IMR-90 (cell line): Measurements from ENCODE around the gene NSUN7. TPM values are rescaled to one million over a fixed set of nuclear protein-coding genes. Genes with fewer than 3 reads are reported as not detected.

Experiments
- ATAC-seq: fragments of 200-7000 bp; cut with Tn5 transposase; 2 replicates; pipeline ENCODE4 v1.9.1; 2020; ENCODE audit warnings: low read depth, mild to moderate bottlenecking, moderate library complexity
- BruUV-seq: library from RNA; stranded (reverse); fragments of 400-500 nt; replicated peaks from 2 replicates; lab custom pipeline; 2021; lab: Mats Ljungman, UMichigan
- CTCF ChIA-PET: fragments of 300-600 bp; formaldehyde crosslinking; extraction: SDS; loops from one replicate; lab custom pipeline; 2021; ENCODE audit warnings: antibody characterized with exemption; lab: Yijun Ruan, JAX
- POLR2A ChIA-PET: fragments of 300-600 bp; sonication (Branson Sonifier 250); formaldehyde crosslinking; loops from one replicate; lab custom pipeline; 2022; ENCODE audit warnings: antibody characterized with exemption; ENCODE audit not compliant: unreplicated experiment; lab: Charles Lee
- DNase-seq: peaks from one replicate; pipeline ENCODE4 v3.0.0; 2013
- H2AFZ ChIP-seq: replicated peaks from 2 replicates; pipeline ENCODE3; 2013; ENCODE audit warnings: low read length, mild to moderate bottlenecking; ENCODE audit not compliant: poor library complexity
- H2AK5ac ChIP-seq: 2 replicates; pipeline ENCODE4 v1.6.1; 2013; ENCODE audit warnings: low read depth, low read length, inconsistent platforms
- H2AK9ac ChIP-seq: replicated peaks from 2 replicates; pipeline ENCODE3; 2013; ENCODE audit warnings: mild to moderate bottlenecking, low read depth, low read length, moderate library complexity; ENCODE audit not compliant: poor library complexity
- H2BK120ac ChIP-seq: 2 replicates; pipeline ENCODE4 v1.6.1; 2013; ENCODE audit warnings: low read depth, low read length, inconsistent platforms
- H2BK15ac ChIP-seq: 3 replicates; pipeline ENCODE4 v1.6.1; 2013; ENCODE audit warnings: low read depth, low read length, inconsistent platforms
- H2BK20ac ChIP-seq: 2 replicates; pipeline ENCODE4 v1.6.1; 2013; ENCODE audit warnings: low read depth, mild to moderate bottlenecking, inconsistent platforms, low read length, moderate library complexity
- H2BK5ac ChIP-seq: 2 replicates; pipeline ENCODE4 v1.6.1; 2013; ENCODE audit warnings: mild to moderate bottlenecking, low read depth, low read length, inconsistent platforms; ENCODE audit not compliant: poor library complexity, severe bottlenecking
- H3K14ac ChIP-seq: replicated peaks from 2 replicates; pipeline ENCODE4 v1.6.1; 2013; ENCODE audit warnings: low read depth, low read length, inconsistent platforms
- H3K18ac ChIP-seq: 2 replicates; pipeline ENCODE4 v1.6.1; 2013; ENCODE audit warnings: low read depth, low read length, control low read depth
- H3K23ac ChIP-seq: 2 replicates; pipeline ENCODE4 v1.6.1; 2013; ENCODE audit warnings: low read depth, low read length, inconsistent platforms
- H3K27ac ChIP-seq: 2 replicates; pipeline ENCODE4 v1.5.1; 2013; ENCODE audit warnings: mild to moderate bottlenecking, control low read depth, low read length; ENCODE audit not compliant: insufficient read depth
- H3K27me3 ChIP-seq: 2 replicates; pipeline ENCODE4 v1.6.1; 2013; ENCODE audit warnings: low read length; ENCODE audit not compliant: control insufficient read depth, insufficient read depth
- H3K36me3 ChIP-seq: 2 replicates; pipeline ENCODE4 v1.6.1; 2013; ENCODE audit warnings: low read length, mixed read lengths; ENCODE audit not compliant: control insufficient read depth, insufficient read depth
- H3K4ac ChIP-seq: 2 replicates; pipeline ENCODE4 v1.6.1; 2013; ENCODE audit warnings: low read depth, low read length, inconsistent platforms
- H3K4me1 ChIP-seq: 2 replicates; pipeline ENCODE4 v1.6.1; 2013; ENCODE audit warnings: low read length, mixed read lengths; ENCODE audit not compliant: control insufficient read depth, insufficient read depth
- H3K4me2 ChIP-seq: 2 replicates; pipeline ENCODE4 v1.6.1; 2013; ENCODE audit warnings: low read depth, mild to moderate bottlenecking, control low read depth, low read length, moderate library complexity
- H3K4me3 ChIP-seq: 2 replicates; pipeline ENCODE4 v1.5.1; 2013; ENCODE audit warnings: low read depth, mild to moderate bottlenecking, control low read depth, low read length, moderate library complexity; ENCODE audit not compliant: insufficient read depth
- H3K56ac ChIP-seq: 2 replicates; pipeline ENCODE4 v1.6.1; 2013; ENCODE audit warnings: low read length, inconsistent platforms; ENCODE audit not compliant: insufficient read depth; ENCODE audit errors: extremely low read depth
- H3K79me1 ChIP-seq, 2 experiments: 2 replicates each; pipeline ENCODE4 v1.6.1; 2013; ENCODE audit warnings: low read length in 2 of 2, inconsistent platforms in 1 of 2, low read depth in 1 of 2
- H3K9ac ChIP-seq: 2 replicates; pipeline ENCODE4 v1.6.1; 2013; ENCODE audit warnings: low read depth, low read length, control low read depth
- H3K9me1 ChIP-seq: 2 replicates; pipeline ENCODE4 v1.6.1; 2013; ENCODE audit warnings: low read length, inconsistent platforms; ENCODE audit not compliant: insufficient read depth
- H3K9me3 ChIP-seq: 2 replicates; pipeline ENCODE4 v1.6.1; 2013; ENCODE audit warnings: low read length; ENCODE audit not compliant: control insufficient read depth, insufficient read depth
- H4K20me1 ChIP-seq: 2 replicates; pipeline ENCODE4 v1.6.1; 2013; ENCODE audit warnings: low read length, inconsistent platforms; ENCODE audit not compliant: insufficient read depth
- H4K5ac ChIP-seq: 2 replicates; pipeline ENCODE4 v1.6.1; 2013; ENCODE audit warnings: mild to moderate bottlenecking, low read depth, low read length, control low read depth
- H4K8ac ChIP-seq, 2 experiments: 2 replicates each; pipeline ENCODE4 v1.6.1; 2013; ENCODE audit warnings: low read depth in 2 of 2, low read length in 2 of 2, control low read depth in 1 of 2, inconsistent platforms in 1 of 2
- H4K91ac ChIP-seq: 2 replicates; pipeline ENCODE4 v1.6.1; 2013; ENCODE audit warnings: low read depth, low read length, inconsistent platforms; ENCODE audit not compliant: insufficient read depth
- BHLHE40 ChIP-seq: fragments of 150-350 bp; IDR thresholded peaks from 2 replicates; pipeline ENCODE4 v1.6.1; 2016; ENCODE audit warnings: mild to moderate bottlenecking, low read depth, low read length
- CEBPB ChIP-seq: IDR thresholded peaks from 2 replicates; pipeline ENCODE4 v1.6.1; 2012; ENCODE audit warnings: low read depth, low read length, improper control_type of control experiment
- CHD1 ChIP-seq: IDR thresholded peaks from 2 replicates; pipeline ENCODE4 v1.6.1; 2012; ENCODE audit warnings: low read depth, low read length, improper control_type of control experiment
- FOS ChIP-seq: fragments of 150-350 bp; IDR thresholded peaks from 2 replicates; pipeline ENCODE4 v1.6.1; 2016; ENCODE audit warnings: low read depth, low read length
- MAFK ChIP-seq: IDR thresholded peaks from 2 replicates; pipeline ENCODE4 v1.6.1; 2012; ENCODE audit warnings: low read depth, low read length, improper control_type of control experiment
- MAZ ChIP-seq: IDR thresholded peaks from 2 replicates; pipeline ENCODE4 v1.6.1; 2012; ENCODE audit warnings: low read depth, mild to moderate bottlenecking, low read length, improper control_type of control experiment, moderate library complexity, borderline replicate concordance
- MXI1 ChIP-seq: IDR thresholded peaks from 2 replicates; pipeline ENCODE4 v1.6.1; 2012; ENCODE audit warnings: low read depth, mild to moderate bottlenecking, low read length, moderate library complexity, borderline replicate concordance
- NFE2L2 ChIP-seq: fragments of 150-350 bp; IDR thresholded peaks from 2 replicates; pipeline ENCODE4 v1.6.1; 2016; ENCODE audit warnings: low read depth, mild to moderate bottlenecking, low read length
- POLR2A ChIP-seq: IDR thresholded peaks from 2 replicates; pipeline ENCODE4 v1.6.1; 2012; ENCODE audit warnings: mild to moderate bottlenecking, low read depth, low read length
- RAD21 ChIP-seq: IDR thresholded peaks from 2 replicates; pipeline ENCODE4 v1.6.1; 2012; ENCODE audit warnings: low read length, improper control_type of control experiment
- RCOR1 ChIP-seq: IDR thresholded peaks from 2 replicates; pipeline ENCODE4 v1.6.1; 2012; ENCODE audit warnings: mild to moderate bottlenecking, low read length, improper control_type of control experiment; ENCODE audit not compliant: insufficient replicate concordance
- RFX5 ChIP-seq: IDR thresholded peaks from 2 replicates; pipeline ENCODE4 v1.8.0; 2012; ENCODE audit warnings: low read depth, mild to moderate bottlenecking, low read length, moderate library complexity
- SMC3 ChIP-seq: fragments of 150-350 bp; IDR thresholded peaks from 2 replicates; pipeline ENCODE4 v1.6.1; 2016; ENCODE audit warnings: low read depth, mild to moderate bottlenecking, antibody characterized with exemption, low read length, moderate library complexity
- USF2 ChIP-seq: fragments of 150-350 bp; IDR thresholded peaks from 2 replicates; pipeline ENCODE4 v1.6.1; 2017; ENCODE audit warnings: mild to moderate bottlenecking, antibody characterized with exemption, low read length, low read depth
- WGBS, 2 experiments: methylation state at CpG; one replicate each; pipeline versions ENCODE4 v1.1.5 to v1.1.7; 2013; ENCODE audit warnings: missing lambda C conversion rate in 2 of 2; ENCODE audit not compliant: insufficient read length in 1 of 2; ENCODE audit errors: extremely low coverage in 2 of 2; 5-methylcytosine and 5-hydroxymethylcytosine counted together
- dilution Hi-C: fragments of 300-500 bp; cut with HindIII; formaldehyde crosslinking; loops from one replicate; pipeline ENCODE4 v1.14.3; 2018; ENCODE audit warnings: low sequenced_read_pairs; ENCODE audit not compliant: unreplicated experiment
- in situ Hi-C: fragments of 300-500 bp; cut with MboI; formaldehyde crosslinking; loops from 3 replicates; pipeline ENCODE4 v1.14.3; 2019; ENCODE audit warnings: low sequenced_read_pairs, inconsistent platforms, mixed read lengths
- intact Hi-C: fragments of 100-400 bp; cut with micrococcal nuclease; formaldehyde crosslinking; loops from 2 replicates; pipeline ENCODE4 v1.10.0; 2022
- polyA plus RNA-seq, 3 experiments: library from polyadenylated mRNA; depleted of rRNA; stranded (reverse); fragments of >200 nt; gene quantifications; 2 replicates each; pipeline ENCODE4 v1.2.3, GENCODE V29; 2012; ENCODE audit warnings: low replicate concordance in 1 of 3
- total RNA-seq: library from RNA; depleted of rRNA; stranded (reverse); fragments of >200 nt; gene quantifications from 2 replicates; pipeline ENCODE4 v1.2.3, GENCODE V29; 2012
- TF ChIP-seq, protein P1 (sequence below): fragments of 150-350 bp; IDR thresholded peaks from 2 replicates; pipeline ENCODE4 v1.6.1; 2016; ENCODE audit warnings: low read depth, mild to moderate bottlenecking, low read length, moderate library complexity, borderline replicate concordance
- TF ChIP-seq, protein P2 (sequence below): conservative IDR thresholded peaks from 2 replicates; pipeline ENCODE4 v1.5.1; 2012; ENCODE audit warnings: mild to moderate bottlenecking, low read depth, low read length, improper control_type of control experiment

Gene NSUN7
- total and polyA plus RNA-seq, 2 of the 4 experiments (the other 2 are of a cell fraction), result not detected

DNA sequence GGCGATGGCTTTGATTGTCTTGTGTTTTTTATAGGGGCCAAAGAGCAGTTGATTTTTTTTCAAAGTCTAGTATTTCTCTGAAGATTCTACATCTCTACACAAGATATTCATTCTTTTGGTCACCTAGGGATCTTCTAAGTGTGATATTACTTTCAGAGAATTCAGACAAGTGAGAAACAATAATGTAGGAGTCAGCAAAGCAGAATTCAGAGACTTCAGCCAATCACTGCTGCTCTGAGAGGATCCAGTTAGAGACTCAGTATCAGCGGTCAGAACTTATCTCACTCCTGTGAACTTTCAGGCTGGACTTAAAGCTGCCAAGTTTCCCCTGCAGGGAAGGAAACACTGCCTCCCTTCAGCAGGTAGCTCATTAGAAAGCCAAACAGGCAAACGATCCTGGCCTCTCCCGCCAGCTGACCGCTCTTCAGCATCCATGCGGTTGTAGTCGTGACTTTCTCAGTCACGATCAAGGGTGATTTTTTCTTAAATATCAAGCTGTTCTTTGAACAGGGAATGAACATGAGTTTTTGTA lies 59.2 kb downstream of the NSUN7 start:
- Histone ChIP-seq H2BK120ac (no peak overlapping the region), H3K4ac (no peak overlapping the region), H3K56ac (no peak overlapping the region), H2BK5ac (no peak overlapping the region), H4K91ac (no peak overlapping the region), H3K4me3 (no peak overlapping the region), H3K4me1 (no peaks in the 10 kb centered on the region), H3K36me3 (peaks cover 2% of the 10 kb centered on the region), H3K9me1 (0 out of 2 replicates have a peak, but pooled peaks cover 2% of the 10 kb centered on the region), H3K9me3 (no peaks in the 10 kb centered on the region), H2BK15ac (no peak overlapping the region), H3K4me2 (no peak overlapping the region), H3K27me3 (no peaks in the 10 kb centered on the region), H2AFZ (no peak overlapping the region), H3K18ac (no peak overlapping the region), H3K27ac (no peak overlapping the region), H4K5ac (no peak overlapping the region), H2BK20ac (no peak overlapping the region), H4K20me1 (no peaks in the 10 kb centered on the region), H3K14ac (no peak overlapping the region), H2AK5ac (no peak overlapping the region), H3K9ac (no peak overlapping the region), H3K23ac (no peak overlapping the region), H3K79me1 (no peaks in the 10 kb centered on the region), H2AK9ac (no peak overlapping the region), H4K8ac (no peak overlapping the region)
- BruUV-seq, result no TSS peak
- in situ Hi-C loops, result loop anchor here (25.0 kb wide), 1 partner anchor 97 kb away; no protein-coding TSS in a partner anchor
- WGBS, 2 experiments, result 91% methylated on average over 6 of the region's 8 CpGs; no CpG with 5 or more reads in 1 of the 2 experiments
- DNase-seq (no peak), ATAC-seq (no peak)
- POLR2A ChIA-PET, result no interaction called here
- dilution Hi-C loops, result no loop called here
- CTCF ChIA-PET, result interaction anchor here (0.6 to 1.7 kb wide), 2 partner anchors 9 to 32 kb away, joined by 5 to 10 read pairs; no protein-coding TSS in a partner anchor
- intact Hi-C loops, result no loop called here
- TF ChIP-seq CHD1 (no peak), NFE2L2 (no peak), MAZ (no peak), MXI1 (no peak), BHLHE40 (no peak), CEBPB (no peak), MAFK (no peak), RFX5 (no peak), RAD21 (no peak), RCOR1 (no peak), POLR2A (no peak), FOS (no peak), SMC3 (no peak), USF2 (no peak)
- TF ChIP-seq, protein P1, sequence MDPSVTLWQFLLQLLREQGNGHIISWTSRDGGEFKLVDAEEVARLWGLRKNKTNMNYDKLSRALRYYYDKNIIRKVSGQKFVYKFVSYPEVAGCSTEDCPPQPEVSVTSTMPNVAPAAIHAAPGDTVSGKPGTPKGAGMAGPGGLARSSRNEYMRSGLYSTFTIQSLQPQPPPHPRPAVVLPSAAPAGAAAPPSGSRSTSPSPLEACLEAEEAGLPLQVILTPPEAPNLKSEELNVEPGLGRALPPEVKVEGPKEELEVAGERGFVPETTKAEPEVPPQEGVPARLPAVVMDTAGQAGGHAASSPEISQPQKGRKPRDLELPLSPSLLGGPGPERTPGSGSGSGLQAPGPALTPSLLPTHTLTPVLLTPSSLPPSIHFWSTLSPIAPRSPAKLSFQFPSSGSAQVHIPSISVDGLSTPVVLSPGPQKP, result no peak
- TF ChIP-seq, protein P2, sequence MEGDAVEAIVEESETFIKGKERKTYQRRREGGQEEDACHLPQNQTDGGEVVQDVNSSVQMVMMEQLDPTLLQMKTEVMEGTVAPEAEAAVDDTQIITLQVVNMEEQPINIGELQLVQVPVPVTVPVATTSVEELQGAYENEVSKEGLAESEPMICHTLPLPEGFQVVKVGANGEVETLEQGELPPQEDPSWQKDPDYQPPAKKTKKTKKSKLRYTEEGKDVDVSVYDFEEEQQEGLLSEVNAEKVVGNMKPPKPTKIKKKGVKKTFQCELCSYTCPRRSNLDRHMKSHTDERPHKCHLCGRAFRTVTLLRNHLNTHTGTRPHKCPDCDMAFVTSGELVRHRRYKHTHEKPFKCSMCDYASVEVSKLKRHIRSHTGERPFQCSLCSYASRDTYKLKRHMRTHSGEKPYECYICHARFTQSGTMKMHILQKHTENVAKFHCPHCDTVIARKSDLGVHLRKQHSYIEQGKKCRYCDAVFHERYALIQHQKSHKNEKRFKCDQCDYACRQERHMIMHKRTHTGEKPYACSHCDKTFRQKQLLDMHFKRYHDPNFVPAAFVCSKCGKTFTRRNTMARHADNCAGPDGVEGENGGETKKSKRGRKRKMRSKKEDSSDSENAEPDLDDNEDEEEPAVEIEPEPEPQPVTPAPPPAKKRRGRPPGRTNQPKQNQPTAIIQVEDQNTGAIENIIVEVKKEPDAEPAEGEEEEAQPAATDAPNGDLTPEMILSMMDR, result no peak
